ENCODE measurements around the gene FAM219B.

The FAM219B gene

GRCh38 chr15:74863239-74864056, 43.2 kb downstream of the FAM219B start:
- TF ChIP-seq CTCF (IDR thresholded peaks at IDR 0.05; ENCODE audit: low read depth, low read length), result no peak

GRCh38 chr15:74858369-74858740, 48.3 kb downstream of the FAM219B start:
- Histone ChIP-seq H3K27me3 (no peaks in the 10 kb centered on the region), H3K4me3 (ENCODE audit: low read depth, low read length) (no peak overlapping the region), H3K36me3 (peaks cover 6% of the 10 kb centered on the region; the same call in 1 of the 2 replicates), H3K9me3 (no peaks in the 10 kb centered on the region), H3K4me1 (peaks cover 5% of the 10 kb centered on the region)
- no peak for DNase-seq
- TF ChIP-seq CTCF (IDR thresholded peaks at IDR 0.05; ENCODE audit: low read depth, low read length), result no peak

More at GRCh38 chr15:74863239-74864056, 43.2 kb downstream of the FAM219B start:
- no peaks in the 10 kb centered on the region for H3K4me1 ChIP-seq
- H3K36me3 ChIP-seq, result peaks cover 7% of the 10 kb centered on the region
- H3K4me3 ChIP-seq (ENCODE audit: low read depth, low read length), result no peak overlapping the region
- H3K27me3 ChIP-seq, result no peaks in the 10 kb centered on the region
- H3K9me3 ChIP-seq, result no peaks in the 10 kb centered on the region
- no peak for DNase-seq

- H3K4me3 ChIP-seq (ENCODE audit: low read depth, low read length), result no peak overlapping the region
- no peak for DNase-seq
Observed at GRCh38 chr15:74857671-74858368, 48.8 kb downstream of the FAM219B start.

GRCh38 chr15:74857082-74857655, 49.5 kb downstream of the FAM219B start:
- DNase-seq, result peak; percentile 42
- Histone ChIP-seq H3K4me1 (peaks cover 5% of the 10 kb centered on the region), H3K4me3 (ENCODE audit: low read depth, low read length) (no peak overlapping the region), H3K27me3 (no peaks in the 10 kb centered on the region), H3K9me3 (no peaks in the 10 kb centered on the region), H3K36me3 (peaks cover 9% of the 10 kb centered on the region; the same call in 1 of the 2 replicates)
- TF ChIP-seq CTCF (IDR thresholded peaks at IDR 0.05; ENCODE audit: low read depth, low read length), result no peak

More at GRCh38 chr15:74857671-74858368, 48.8 kb downstream of the FAM219B start:
- Histone ChIP-seq H3K9me3 (no peaks in the 10 kb centered on the region), H3K4me1 (peaks cover 5% of the 10 kb centered on the region), H3K27me3 (no peaks in the 10 kb centered on the region), H3K36me3 (peaks cover 9% of the 10 kb centered on the region; the same call in 1 of the 2 replicates)
- no peak for TF ChIP-seq CTCF (IDR thresholded peaks at IDR 0.05; ENCODE audit: low read depth, low read length)

- TF ChIP-seq CTCF (IDR thresholded peaks at IDR 0.05; ENCODE audit: low read depth, low read length), result no peak
- no peaks in the 10 kb centered on the region for H3K27me3 ChIP-seq
- H3K9me3 ChIP-seq, result no peaks in the 10 kb centered on the region
- peaks cover 5% of the 10 kb centered on the region for H3K4me1 ChIP-seq
- no peak for DNase-seq
- peaks cover 9% of the 10 kb centered on the region; the same call in 1 of the 2 replicates for H3K36me3 ChIP-seq
- no peak overlapping the region for H3K4me3 ChIP-seq (ENCODE audit: low read depth, low read length)
Observed at GRCh38 chr15:74856537-74856936, 50.1 kb downstream of the FAM219B start.
